Psoas muscle (tissue), 8 donors: ENCODE data around the gene FNDC3B. TPM values are rescaled to one million over a fixed set of nuclear protein-coding genes. Genes with fewer than 3 reads are reported as not detected.

Experiments
- ATAC-seq, 4 donors: fragments of 200-7000 bp; cut with Tn5 transposase; one replicate each; pipeline ENCODE4 v1.9.1; 2020; ENCODE audit warnings: moderate library complexity in 3 of 4, mild to moderate bottlenecking in 2 of 4
- DNase-seq, 2 donors: peaks; one replicate each; pipeline ENCODE4 v3.0.0-alpha.2; 2020
- H3K27ac ChIP-seq: fragments of 200-600 bp; one replicate; pipeline ENCODE4 v1.8.0; 2022
- H3K27me3 ChIP-seq, 3 donors: fragments of 200-600 bp in 1 of 3; one replicate each; pipeline versions ENCODE4 v1.6.1 to v1.8.0; 2013 to 2022; ENCODE audit warnings: low read length in 2 of 3, mild to moderate bottlenecking in 2 of 3, moderate library complexity in 1 of 3; ENCODE audit not compliant: insufficient read depth in 3 of 3
- H3K36me3 ChIP-seq, 2 donors: fragments of 200-600 bp in 1 of 2; one replicate each; pipeline versions ENCODE4 v1.6.1 to v1.8.0; 2013 to 2022; ENCODE audit warnings: low read depth in 1 of 2, mild to moderate bottlenecking in 1 of 2, moderate library complexity in 1 of 2; ENCODE audit not compliant: insufficient read depth in 1 of 2
- H3K4me1 ChIP-seq: fragments of 200-600 bp; one replicate; pipeline ENCODE4 v1.8.0; 2022
- H3K4me3 ChIP-seq: fragments of 200-600 bp; one replicate; pipeline ENCODE4 v1.8.0; 2022; ENCODE audit warnings: mild to moderate bottlenecking
- H3K9me3 ChIP-seq: fragments of 200-600 bp; one replicate; pipeline ENCODE4 v1.8.0; 2022
- CTCF ChIP-seq: fragments of 200-600 bp; IDR thresholded peaks from one replicate; pipeline ENCODE4 v1.8.0; 2022; ENCODE audit warnings: antibody characterized with exemption
- WGBS, 3 donors: extraction: QIAGEN DNeasy Blood & Tissue Kit; methylation state at CpG; one replicate each; pipeline versions ENCODE4 v1.1.6 to v1.1.7; 2013; 5-methylcytosine and 5-hydroxymethylcytosine counted together
- intact Hi-C, 2 donors: fragments of 100-400 bp; cut with DNase I; formaldehyde crosslinking; loops; one replicate each; pipeline versions ENCODE4 v1.11.0 to v1.14.2; 2022
- polyA plus RNA-seq, 3 donors: library from polyadenylated mRNA; stranded (reverse); fragments of 200-250 nt; gene quantifications; one replicate each; pipeline ENCODE4 v1.2.3, GENCODE V29; 2013
- total RNA-seq, 4 donors: library from RNA; stranded (reverse); fragmentation: NEBNext Ultra II Directional in 2 of 4; extraction: Animal tissue kit (Norgen Biotek cat#: 25700) in 2 of 4; gene quantifications; one replicate each; pipeline versions ENCODE4 v1.2.1 to v1.2.4, GENCODE V29; 2021 to 2023
- donor health status: healthy with polysubstance abuse.
- donor health status: DM: no; HTN: no; CAD: no; lungs with moderate emphysema.
- donor health status: Bipolar disorder and iron deficiency.
- donor health status: healthy.
- donor health status: DM: yes; HTN: yes; CAD: no.
- donor health status: DM: no; HTN: no; CAD: no.
- donor health status: DM: no; HTN: no; CAD: no.
- donor health status: DM: yes; HTN: yes; CAD: no.

The FNDC3B gene
- total and polyA plus RNA-seq, 7 donors = 12.4 to 133 (median 50.8) TPM

GRCh38 chr3:172085557-172085895, 46.1 kb downstream of the FNDC3B start:
- no peak overlapping the region for H3K27ac ChIP-seq
- no peak for TF ChIP-seq CTCF
- H3K4me3 ChIP-seq = no peak overlapping the region
- peaks cover 63% of the 10 kb centered on the region for H3K4me1 ChIP-seq
- no peak for ATAC-seq
- intact Hi-C loops = no loop called here
- no peaks in the 10 kb centered on the region for H3K27me3 ChIP-seq
- peaks cover 0 to 7% of the 10 kb centered on the region in 2 donors for H3K36me3 ChIP-seq
- no peaks in the 10 kb centered on the region for H3K9me3 ChIP-seq
- DNase-seq = no peak
- WGBS, 3 donors = 92% methylated on average over 2 of the region's 2 CpGs

GRCh38 chr3:172086071-172086470, 46.7 kb downstream of the FNDC3B start:
- H3K36me3 ChIP-seq = peaks cover 0 to 7% of the 10 kb centered on the region in 2 donors
- ATAC-seq (no peak), DNase-seq (no peak)
- peaks cover 61% of the 10 kb centered on the region for H3K4me1 ChIP-seq
- H3K27me3 ChIP-seq = no peaks in the 10 kb centered on the region
- 94 to 97% (median 95%) methylated on average over 1 of the region's 1 CpG for WGBS, 3 donors
- H3K4me3 ChIP-seq = no peak overlapping the region
- no peaks in the 10 kb centered on the region for H3K9me3 ChIP-seq
- intact Hi-C loops = no loop called here
- no peak for TF ChIP-seq CTCF
- H3K27ac ChIP-seq = no peak overlapping the region

GRCh38 chr3:172087198-172087597, 47.8 kb downstream of the FNDC3B start:
- 73 to 88% (median 77%) methylated on average over 4 of the region's 4 CpGs for WGBS, 3 donors
- no peak for TF ChIP-seq CTCF
- Histone ChIP-seq H3K9me3 (no peaks in the 10 kb centered on the region), H3K36me3 (peaks cover 0 to 4% of the 10 kb centered on the region in 2 donors), H3K4me3 (no peak overlapping the region), H3K27ac (no peak overlapping the region), H3K4me1 (peaks cover 55% of the 10 kb centered on the region), H3K27me3 (no peaks in the 10 kb centered on the region)
- DNase-seq (no peak), ATAC-seq (no peak)
- intact Hi-C loops = no loop called here

- ATAC-seq (no peak), DNase-seq (no peak)
- Histone ChIP-seq H3K36me3 (peaks cover 0 to 4% of the 10 kb centered on the region in 2 donors), H3K9me3 (no peaks in the 10 kb centered on the region), H3K4me1 (peaks cover 49% of the 10 kb centered on the region), H3K27me3 (no peaks in the 10 kb centered on the region), H3K27ac (no peak overlapping the region), H3K4me3 (no peak overlapping the region)
- 36 to 54% (median 37%) methylated on average over 7 of the region's 7 CpGs for WGBS, 3 donors
- intact Hi-C loops = no loop called here
- TF ChIP-seq CTCF = no peak
These were observed 48.5 kb downstream of the FNDC3B start for GRCh38 chr3:172087602-172088580.
